Hepatocyte (in vitro differentiated cells): ENCODE data around the gene PPP2R5C.

ENCODE experiments used
- CTCF ChIP-seq: fragments of 200-600 bp; sonication (generic); IDR thresholded peaks from 2 replicates; pipeline ENCODE4 v1.5.1; 2016; ENCODE audit warnings: antibody characterized with exemption, mild to moderate bottlenecking; ENCODE audit not compliant: poor library complexity
- EZH2 ChIP-seq: fragments of 200-600 bp; sonication (generic); IDR thresholded peaks from 2 replicates; pipeline ENCODE4 v1.6.1; 2016; ENCODE audit warnings: antibody characterized with exemption, mild to moderate bottlenecking, borderline replicate concordance
- EZH2phosphoT487 ChIP-seq: fragments of 200-600 bp; sonication (generic); IDR thresholded peaks from one replicate; pipeline ENCODE4 v1.6.1; 2018; ENCODE audit warnings: antibody characterized with exemption, mild to moderate bottlenecking, low read depth, moderate library complexity; ENCODE audit not compliant: unreplicated experiment, severe bottlenecking

DNA sequence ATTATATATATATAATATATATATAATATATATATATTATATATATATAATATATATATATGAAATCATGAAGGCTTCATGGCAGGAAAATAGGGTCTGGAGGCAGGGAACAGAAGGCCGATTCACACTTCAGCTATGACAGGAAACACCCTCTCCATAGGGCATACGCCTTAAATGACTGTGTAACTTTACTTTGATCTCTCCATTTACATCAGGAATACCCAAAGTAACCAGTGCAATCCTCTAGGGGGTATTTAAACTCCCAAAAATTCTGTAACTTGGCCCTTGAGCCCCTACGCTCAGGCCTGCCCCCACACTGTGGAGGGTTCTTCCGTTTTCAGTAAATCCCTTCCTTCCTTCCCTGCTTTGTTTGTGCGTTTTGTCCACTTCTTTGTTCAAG is 40.4 kb upstream of the PPP2R5C start:
- TF ChIP-seq EZH2: no peak
- no peak for TF ChIP-seq CTCF
- no peak for TF ChIP-seq EZH2phosphoT487
